Retinal pigment epithelial cell (primary cell): ENCODE results near the gene CHERP.

Experiments
- DNase-seq: peaks from one replicate; pipeline ENCODE4 v3.0.0-alpha.2; 2010; ENCODE audit warnings: low read depth
- H3K4me3 ChIP-seq: 2 replicates; pipeline ENCODE4 v1.5.1; 2011; ENCODE audit warnings: mild to moderate bottlenecking, low read length, control low read depth, moderate library complexity
- TF ChIP-seq, protein P1 (sequence below): conservative IDR thresholded peaks from 2 replicates; pipeline ENCODE4 v1.5.1; 2011; ENCODE audit warnings: low read depth, low read length, control low read depth, inconsistent platforms

CHERP gene

DNA sequence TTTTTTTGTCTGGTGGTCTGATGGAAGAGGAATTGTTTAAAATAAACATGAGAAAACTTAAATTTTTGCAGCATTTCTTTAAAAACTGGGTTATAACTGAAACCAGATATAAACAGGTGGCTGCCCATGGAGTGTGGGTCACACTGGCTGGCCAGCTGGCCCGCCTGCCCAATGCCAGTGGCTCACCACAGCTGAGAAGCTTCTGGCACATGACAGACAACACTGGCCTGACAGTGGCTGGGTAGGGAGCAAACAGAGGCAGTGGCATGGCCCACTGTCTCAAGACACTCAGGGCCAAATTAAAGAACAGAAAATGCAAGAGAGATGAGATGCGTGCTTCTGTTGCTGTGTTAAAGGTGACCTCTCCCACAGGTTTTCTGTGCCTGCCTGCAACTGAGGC is 33.0 kb upstream of the CHERP start:
- DNase-seq: no peak
- TF ChIP-seq, protein P1, sequence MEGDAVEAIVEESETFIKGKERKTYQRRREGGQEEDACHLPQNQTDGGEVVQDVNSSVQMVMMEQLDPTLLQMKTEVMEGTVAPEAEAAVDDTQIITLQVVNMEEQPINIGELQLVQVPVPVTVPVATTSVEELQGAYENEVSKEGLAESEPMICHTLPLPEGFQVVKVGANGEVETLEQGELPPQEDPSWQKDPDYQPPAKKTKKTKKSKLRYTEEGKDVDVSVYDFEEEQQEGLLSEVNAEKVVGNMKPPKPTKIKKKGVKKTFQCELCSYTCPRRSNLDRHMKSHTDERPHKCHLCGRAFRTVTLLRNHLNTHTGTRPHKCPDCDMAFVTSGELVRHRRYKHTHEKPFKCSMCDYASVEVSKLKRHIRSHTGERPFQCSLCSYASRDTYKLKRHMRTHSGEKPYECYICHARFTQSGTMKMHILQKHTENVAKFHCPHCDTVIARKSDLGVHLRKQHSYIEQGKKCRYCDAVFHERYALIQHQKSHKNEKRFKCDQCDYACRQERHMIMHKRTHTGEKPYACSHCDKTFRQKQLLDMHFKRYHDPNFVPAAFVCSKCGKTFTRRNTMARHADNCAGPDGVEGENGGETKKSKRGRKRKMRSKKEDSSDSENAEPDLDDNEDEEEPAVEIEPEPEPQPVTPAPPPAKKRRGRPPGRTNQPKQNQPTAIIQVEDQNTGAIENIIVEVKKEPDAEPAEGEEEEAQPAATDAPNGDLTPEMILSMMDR: no peak
- H3K4me3 ChIP-seq: no peak overlapping the region

DNA sequence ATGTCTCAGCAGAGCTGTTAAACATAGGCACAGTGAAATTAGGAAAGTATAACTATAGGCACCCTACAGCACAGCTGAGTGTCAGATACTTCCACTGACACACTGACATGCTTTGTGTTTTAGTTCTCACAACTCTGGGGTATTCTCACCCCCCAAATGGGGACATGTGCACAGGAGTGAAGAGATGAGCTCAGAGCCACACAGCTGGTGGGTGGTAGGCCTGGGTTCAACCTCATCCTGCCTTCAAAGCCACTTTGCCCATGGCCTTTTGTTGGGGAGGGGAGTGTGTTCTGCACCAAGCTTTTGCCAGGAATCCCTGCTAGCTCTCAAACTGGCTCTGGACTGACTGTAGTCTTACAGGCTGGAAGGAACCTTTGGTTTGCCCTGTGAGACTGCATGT is 31.7 kb upstream of the CHERP start:
- TF ChIP-seq, protein P1: no peak
- H3K4me3 ChIP-seq: peak overlapping the region; percentile 78
- DNase-seq: no peak

DNA sequence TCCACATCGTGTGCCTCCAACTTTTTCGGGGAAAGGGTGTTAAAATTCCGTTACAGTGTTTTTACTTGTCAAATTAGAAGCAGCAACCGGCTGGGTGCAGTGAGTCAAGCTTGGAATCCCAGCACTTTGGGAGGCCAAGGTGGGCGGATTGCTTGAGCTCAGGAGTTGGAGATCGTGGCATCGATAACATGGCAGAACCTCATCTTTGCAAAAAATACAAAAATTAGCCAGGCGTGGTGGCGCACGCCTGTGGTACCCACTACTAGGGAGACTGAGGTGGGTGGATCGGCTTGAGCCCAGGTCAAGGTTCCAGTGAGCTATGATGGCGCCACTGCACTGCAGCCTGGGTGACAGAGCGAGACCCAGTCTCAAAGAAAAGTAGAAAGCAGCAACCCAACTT is 31.1 kb upstream of the CHERP start:
- DNase-seq: no peak
- TF ChIP-seq, protein P1: no peak
- peak overlapping the region; percentile 78 for H3K4me3 ChIP-seq

DNA sequence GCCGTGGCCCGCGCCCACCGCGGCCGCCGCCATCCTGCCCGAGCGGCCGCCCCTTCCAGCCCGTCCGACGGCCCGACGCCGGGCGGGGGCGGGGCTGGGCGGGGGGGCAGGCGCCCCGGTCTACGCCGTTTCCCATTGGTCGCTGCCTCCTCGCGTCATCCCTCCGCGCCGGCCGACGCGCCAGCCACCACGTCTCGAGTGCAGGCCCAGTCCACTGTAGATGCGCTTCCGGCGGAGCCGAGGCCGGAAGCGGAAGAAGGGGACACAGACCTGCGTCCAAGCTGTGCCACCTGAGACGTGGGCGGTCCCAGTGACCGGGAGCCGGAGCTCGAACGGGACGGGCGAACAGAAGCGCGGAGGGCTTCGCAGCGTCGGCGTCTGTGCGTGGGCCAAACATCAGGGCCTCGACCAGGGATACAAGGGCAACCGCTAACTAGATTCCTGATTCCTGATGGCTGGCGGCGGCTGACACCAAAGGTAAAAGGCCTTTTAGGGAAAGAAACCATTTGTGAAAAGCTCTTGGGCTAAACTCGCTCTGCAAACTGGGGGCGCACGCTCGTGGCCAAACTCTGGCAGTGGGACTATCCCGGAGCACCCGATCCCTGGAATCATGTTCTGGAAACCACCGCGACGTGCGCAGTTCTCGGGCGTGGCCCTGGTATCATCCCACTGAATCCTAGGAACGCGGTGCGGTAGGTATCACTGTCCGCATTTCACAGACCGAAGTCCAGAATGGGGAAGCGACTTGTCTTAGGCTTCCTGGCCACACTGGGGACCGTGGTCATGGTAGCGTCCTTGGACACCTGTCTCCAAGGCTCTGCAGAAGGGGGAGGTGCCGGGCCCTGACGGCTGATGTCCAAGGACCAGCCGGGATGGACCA is 30.3 kb upstream of the CHERP start, which contains the start of gene SLC35E1:
Gene SLC35E1, minus strand, starts transcription at position 84 of the 880 bp plus-strand sequence. Its CDS starts 51 bp downstream, at position 33.
- H3K4me3 ChIP-seq: peak within 1 kb of the TSS; percentile 78
- TF ChIP-seq, protein P1: no peak
- DNase-seq: peak; percentile 86

DNA sequence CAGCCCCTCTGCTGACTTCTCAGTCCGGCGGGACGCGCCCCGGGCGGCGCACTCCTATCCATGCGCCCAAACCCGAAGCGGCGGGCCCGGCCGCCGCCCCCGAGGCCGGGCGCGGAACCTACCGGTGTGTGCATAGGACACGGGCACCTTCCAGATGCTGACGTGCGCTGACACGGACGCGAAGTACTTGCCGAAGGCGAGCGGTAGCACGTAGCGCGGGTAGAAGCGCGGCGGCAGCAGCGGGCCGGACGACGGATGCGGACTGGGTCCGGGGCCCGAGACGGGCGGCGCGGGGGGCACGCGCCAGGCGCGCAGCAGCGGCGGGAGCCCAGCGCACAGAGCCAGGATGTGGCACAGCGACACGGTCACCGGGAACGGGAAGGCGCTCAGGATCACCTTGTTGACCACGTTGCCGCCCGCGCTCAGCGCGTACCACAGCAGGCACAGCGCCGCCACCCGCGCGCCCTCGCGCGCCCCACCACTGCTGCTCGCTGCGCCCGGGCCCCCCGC is 29.6 kb upstream of the CHERP start:
- DNase-seq: no peak
- TF ChIP-seq, protein P1: no peak

DNA sequence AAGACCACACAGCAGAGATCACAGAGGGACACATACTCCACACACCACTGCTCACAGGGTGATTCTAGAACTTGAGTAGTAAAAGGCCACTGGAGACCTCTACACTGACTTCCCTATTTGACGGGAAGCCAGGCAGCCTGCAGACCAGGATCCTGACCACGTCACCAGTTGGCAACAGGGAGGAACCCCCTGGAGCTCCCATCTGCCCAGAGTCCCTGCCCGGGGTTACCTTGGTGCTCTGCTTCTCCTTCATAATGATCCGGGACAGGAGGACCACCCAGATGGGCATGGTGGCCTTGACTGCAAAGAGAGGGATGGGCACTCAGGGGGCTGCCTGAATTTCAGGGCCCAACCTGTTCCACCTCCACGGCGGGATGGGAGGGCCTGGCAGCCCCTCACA is 29.0 kb upstream of the CHERP start:
- H3K4me3 ChIP-seq: peak overlapping the region; percentile 65
- TF ChIP-seq, protein P1: no peak
- DNase-seq: no peak

More for the DNA sequence above, 29.6 kb upstream of the CHERP start:
- peak overlapping the region; percentile 65 for H3K4me3 ChIP-seq
